Endothelial cell of umbilical vein (primary cell): ENCODE results near the gene CD320. TPM values are rescaled to one million over a fixed set of nuclear protein-coding genes. Genes with fewer than 3 reads are reported as not detected.

Experiments used
- BruUV-seq: library from RNA; stranded (reverse); fragments of 400-500 nt; replicated peaks from 2 replicates; lab custom pipeline; 2021; lab: Mats Ljungman, UMichigan
- CTCF ChIA-PET: fragments of 300-600, 350-600 bp; sonication (Branson Sonifier 250); formaldehyde crosslinking; loops from one replicate; lab custom pipeline; 2021; ENCODE audit warnings: antibody characterized with exemption, inconsistent platforms; lab: Charles Lee
- POLR2A ChIA-PET: fragments of 300-600, 350-600 bp; sonication (Branson Sonifier 250); formaldehyde crosslinking; loops from one replicate; lab custom pipeline; 2021; ENCODE audit warnings: antibody characterized with exemption, inconsistent platforms; lab: Charles Lee
- DNase-seq: peaks from one replicate; pipeline ENCODE4 v3.0.0-alpha.2; 2011; ENCODE audit warnings: low read depth, low spot score
- FAIRE-seq: peaks from 2 replicates; lab custom pipeline; 2011; peaks lifted over from hg19 to GRCh38; lab: Jason Lieb, UNC
- H2AFZ ChIP-seq: 2 replicates; pipeline ENCODE4 v1.6.0; 2012; ENCODE audit warnings: low read depth, low read length, control low read depth, inconsistent platforms
- H3K27ac ChIP-seq: 2 replicates; pipeline ENCODE4 v1.5.1; 2011; ENCODE audit warnings: low read depth, mild to moderate bottlenecking, control low read depth, low read length, moderate library complexity; ENCODE audit not compliant: insufficient read depth
- H3K27me3 ChIP-seq, 2 experiments: 2 replicates each; pipeline versions ENCODE4 v1.6.0 to v1.6.1; 2011; ENCODE audit warnings: low read length in 2 of 2, mixed read lengths in 1 of 2; ENCODE audit not compliant: control insufficient read depth in 2 of 2, insufficient read depth in 2 of 2
- H3K36me3 ChIP-seq, 2 experiments: 2 replicates in 1 of 2; 3 replicates in 1 of 2; pipeline ENCODE4 v1.5.1; 2011; ENCODE audit warnings: low read length in 2 of 2, mild to moderate bottlenecking in 1 of 2, moderate library complexity in 1 of 2; ENCODE audit not compliant: control insufficient read depth in 2 of 2, insufficient read depth in 2 of 2; ENCODE audit errors: extremely low read depth in 1 of 2
- H3K4me1 ChIP-seq: 3 replicates; pipeline ENCODE4 v1.5.1; 2011; ENCODE audit warnings: mild to moderate bottlenecking, low read length; ENCODE audit not compliant: control insufficient read depth, insufficient read depth; ENCODE audit errors: extremely low read depth
- H3K4me2 ChIP-seq: 2 replicates; pipeline ENCODE4 v1.6.1; 2011; ENCODE audit warnings: low read length, control low read depth, mixed read lengths; ENCODE audit not compliant: insufficient read depth
- H3K4me3 ChIP-seq, 3 experiments: fragments of 200-600 bp in 1 of 3; sonication (generic), shearing (Covaris generic) in 1 of 3; replicated peaks in 1 of 3; 2 replicates each; pipeline ENCODE4 v1.5.1; 2011 to 2016; ENCODE audit warnings: control low read depth in 3 of 3, low read length in 3 of 3, mild to moderate bottlenecking in 2 of 3, inconsistent platforms in 1 of 3, low read depth in 1 of 3, moderate library complexity in 1 of 3; ENCODE audit not compliant: insufficient read depth in 1 of 3
- H3K79me2 ChIP-seq: 2 replicates; pipeline ENCODE4 v1.6.0; 2012; ENCODE audit warnings: low read length, inconsistent platforms; ENCODE audit not compliant: control insufficient read depth, insufficient read depth
- H3K9ac ChIP-seq: replicated peaks from 2 replicates; pipeline ENCODE3; 2011; ENCODE audit warnings: low read length, control low read depth; ENCODE audit not compliant: insufficient read depth; ENCODE audit errors: extremely low read depth
- H3K9me1 ChIP-seq: replicated peaks from 3 replicates; pipeline ENCODE4 v1.6.0; 2011; ENCODE audit warnings: mild to moderate bottlenecking, low read length; ENCODE audit not compliant: control insufficient read depth, insufficient read depth; ENCODE audit errors: extremely low read depth
- H3K9me3 ChIP-seq: replicated peaks from 2 replicates; pipeline ENCODE4 v1.5.1; 2012; ENCODE audit warnings: low read length, inconsistent platforms; ENCODE audit not compliant: control insufficient read depth, insufficient read depth
- H4K20me1 ChIP-seq: replicated peaks from 2 replicates; pipeline ENCODE3; 2011; ENCODE audit warnings: mild to moderate bottlenecking, low read length; ENCODE audit not compliant: control insufficient read depth, insufficient read depth; ENCODE audit errors: extremely low read depth
- EZH2 ChIP-seq: IDR thresholded peaks from 2 replicates; pipeline ENCODE4 v1.6.1; 2012; ENCODE audit warnings: borderline replicate concordance, low read depth, mild to moderate bottlenecking, moderate library complexity, low read length, inconsistent platforms; ENCODE audit not compliant: severe bottlenecking
- FOS ChIP-seq: IDR thresholded peaks from 2 replicates; pipeline ENCODE4 v1.6.1; 2011; ENCODE audit warnings: mild to moderate bottlenecking, low read length, moderate library complexity, borderline replicate concordance; ENCODE audit not compliant: insufficient read depth
- GATA2 ChIP-seq: IDR thresholded peaks from 2 replicates; pipeline ENCODE4 v1.7.0; 2011; ENCODE audit warnings: low read depth, mild to moderate bottlenecking, moderate library complexity, mixed read lengths, low read length; ENCODE audit not compliant: insufficient read length, insufficient read depth
- JUN ChIP-seq: IDR thresholded peaks from 2 replicates; pipeline ENCODE4 v1.6.1; 2011; ENCODE audit warnings: borderline replicate concordance, low read depth; ENCODE audit not compliant: insufficient read length, insufficient read depth
- MYC ChIP-seq: IDR thresholded peaks from one replicate; pipeline ENCODE4 v1.6.1; 2011; ENCODE audit warnings: mild to moderate bottlenecking, low read depth, low read length
- POLR2A ChIP-seq: IDR thresholded peaks from 2 replicates; pipeline ENCODE4 v1.6.1; 2012; ENCODE audit warnings: low read depth, mild to moderate bottlenecking, control low read depth, low read length
- POLR2AphosphoS5 ChIP-seq: IDR thresholded peaks from 2 replicates; pipeline ENCODE4 v1.6.1; 2012; ENCODE audit warnings: low read depth, mild to moderate bottlenecking, control low read depth, low read length, moderate library complexity; ENCODE audit not compliant: insufficient read depth
- dilution Hi-C: fragments of 300-500 bp; cut with MboI; formaldehyde crosslinking; loops from one replicate; pipeline ENCODE4 v1.15.0; 2019; ENCODE audit warnings: low sequenced_read_pairs; ENCODE audit not compliant: extremely low pct_ligation_motif_present
- intact Hi-C: fragments of 100-400 bp; cut with micrococcal nuclease; formaldehyde crosslinking; loops from one replicate; pipeline ENCODE4 v1.10.0; 2022
- polyA plus RNA-seq, 4 experiments: library from polyadenylated mRNA; depleted of rRNA in 3 of 4; stranded (reverse) in 3 of 4; unstranded in 1 of 4; fragments of >200 nt; gene quantifications; 2 replicates each; pipeline versions ENCODE4 v1.2.1 to v1.2.3, GENCODE V29; 2011 to 2012; ENCODE audit warnings: missing spikeins in 1 of 4
- total RNA-seq: library from RNA; stranded (reverse); gene quantifications from 2 replicates; pipeline ENCODE4 v1.2.3, GENCODE V29; 2021
- TF ChIP-seq, protein P1 (sequence below), 2 donors: IDR thresholded peaks; 1 replicate in 1 of 2; 2 replicates in 1 of 2; pipeline ENCODE4 v1.5.1; 2011; ENCODE audit warnings: low read length in 2 of 2, mild to moderate bottlenecking in 2 of 2, moderate library complexity in 2 of 2, control low read depth in 1 of 2, inconsistent platforms in 1 of 2, low read depth in 1 of 2; ENCODE audit not compliant: insufficient read depth in 1 of 2; ENCODE audit errors: extremely low read depth in 1 of 2
- TF ChIP-seq, protein P2 (sequence below): IDR thresholded peaks from 2 replicates; pipeline ENCODE4 v1.6.1; 2011; ENCODE audit not compliant: insufficient read depth, insufficient read length

The CD320 gene
- total and polyA plus RNA-seq, 2 donors (not counting 3 experiments of a cell fraction or from before 2014, with no cell fraction given), result 84.9 to 190 TPM

DNA sequence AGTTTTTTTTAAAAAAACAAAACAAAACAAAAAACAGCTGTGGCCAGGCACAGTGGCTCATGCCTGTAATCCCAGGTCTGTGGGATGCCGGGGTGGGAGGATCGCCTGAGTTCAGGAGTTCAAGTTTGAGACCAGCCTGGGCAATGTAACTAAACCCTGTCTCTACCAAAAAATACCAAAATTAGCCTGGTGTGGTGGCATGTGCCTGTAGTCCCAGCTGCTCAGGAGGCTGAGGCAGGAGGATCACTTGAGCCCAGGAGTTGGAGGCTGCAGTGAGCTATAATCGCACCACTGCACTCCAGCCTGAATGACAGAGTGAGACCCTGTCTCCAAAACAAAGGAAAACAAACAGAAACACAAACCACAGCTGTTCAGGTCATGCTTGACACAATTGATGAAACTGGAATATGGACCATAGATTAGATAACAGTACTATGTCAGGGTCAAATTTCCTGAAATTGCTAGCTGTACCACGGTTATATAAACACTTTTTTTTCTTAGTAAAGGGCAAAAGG lies 48.9 kb upstream of the CD320 start:
- POLR2A ChIA-PET, result interaction anchor here (0.6 kb wide), 1 partner anchor 60 kb away, joined by 12 read pairs; no protein-coding TSS in a partner anchor
- intact Hi-C loops, result no loop called here

DNA sequence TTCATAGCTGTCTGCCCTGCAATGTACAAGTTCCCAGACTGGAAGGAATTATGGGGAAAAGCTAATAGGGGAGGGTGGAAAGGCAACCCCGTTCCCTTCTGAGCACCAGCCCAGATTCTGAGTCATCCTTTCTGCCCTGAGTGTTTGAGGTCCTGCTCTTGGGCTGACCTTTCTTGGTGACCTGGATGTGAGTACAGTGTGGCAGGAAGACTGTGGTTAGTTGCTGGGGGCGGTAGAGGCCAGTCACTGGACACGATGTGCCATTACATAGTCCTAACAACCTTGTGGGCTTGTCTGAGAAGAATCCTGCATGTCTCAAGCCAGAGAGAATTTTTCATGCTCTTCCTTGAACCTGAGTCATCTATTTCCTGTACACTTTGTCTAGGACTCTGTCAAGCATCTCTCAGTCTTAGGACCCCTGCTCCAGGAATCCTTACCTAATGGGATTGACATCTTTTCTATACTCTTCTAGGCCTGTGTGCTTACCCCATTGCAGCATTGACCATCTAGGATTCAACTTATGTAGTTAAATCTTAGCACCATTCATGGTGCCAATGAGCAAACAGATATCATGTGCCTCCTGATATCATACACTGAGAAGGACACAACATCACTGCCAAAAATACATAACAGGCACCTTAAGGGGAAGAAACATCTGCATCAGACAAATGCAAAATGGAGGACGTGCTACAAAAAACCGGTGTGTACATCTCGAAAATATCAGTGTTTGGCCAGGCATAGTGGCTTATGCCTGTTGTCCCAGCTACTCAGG lies 47.7 kb upstream of the CD320 start:
- Histone ChIP-seq H3K27me3 (no peaks in the 10 kb centered on the region), H2AFZ (no peak overlapping the region), H3K9me1 (no peaks in the 10 kb centered on the region), H3K27ac (peak overlapping the region; percentile 90), H3K4me1 (peaks cover 28% of the 10 kb centered on the region), H3K36me3 (no peaks in the 10 kb centered on the region), H3K4me2 (peak overlapping the region; percentile 37), H3K79me2 (no peaks in the 10 kb centered on the region), H4K20me1 (no peaks in the 10 kb centered on the region), H3K9ac (peak overlapping the region; percentile 68), H3K9me3 (no peaks in the 10 kb centered on the region), H3K4me3 (no peak overlapping the region)
- FAIRE-seq, result peak; percentile 100
- peak; percentile 97 for DNase-seq
- TF ChIP-seq POLR2A (peak; percentile 62), JUN (peak; percentile 93), EZH2 (no peak), FOS (peak; percentile 100), POLR2AphosphoS5 (peak; percentile 99), MYC (peak; percentile 82), GATA2 (peak; percentile 63)
- TF ChIP-seq, protein P1, sequence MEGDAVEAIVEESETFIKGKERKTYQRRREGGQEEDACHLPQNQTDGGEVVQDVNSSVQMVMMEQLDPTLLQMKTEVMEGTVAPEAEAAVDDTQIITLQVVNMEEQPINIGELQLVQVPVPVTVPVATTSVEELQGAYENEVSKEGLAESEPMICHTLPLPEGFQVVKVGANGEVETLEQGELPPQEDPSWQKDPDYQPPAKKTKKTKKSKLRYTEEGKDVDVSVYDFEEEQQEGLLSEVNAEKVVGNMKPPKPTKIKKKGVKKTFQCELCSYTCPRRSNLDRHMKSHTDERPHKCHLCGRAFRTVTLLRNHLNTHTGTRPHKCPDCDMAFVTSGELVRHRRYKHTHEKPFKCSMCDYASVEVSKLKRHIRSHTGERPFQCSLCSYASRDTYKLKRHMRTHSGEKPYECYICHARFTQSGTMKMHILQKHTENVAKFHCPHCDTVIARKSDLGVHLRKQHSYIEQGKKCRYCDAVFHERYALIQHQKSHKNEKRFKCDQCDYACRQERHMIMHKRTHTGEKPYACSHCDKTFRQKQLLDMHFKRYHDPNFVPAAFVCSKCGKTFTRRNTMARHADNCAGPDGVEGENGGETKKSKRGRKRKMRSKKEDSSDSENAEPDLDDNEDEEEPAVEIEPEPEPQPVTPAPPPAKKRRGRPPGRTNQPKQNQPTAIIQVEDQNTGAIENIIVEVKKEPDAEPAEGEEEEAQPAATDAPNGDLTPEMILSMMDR (IDR thresholded peaks at IDR 0.05; ENCODE audit: extremely low read depth in 1 of 2, insufficient read depth in 1 of 2, low read depth in 1 of 2, low read length in 2 of 2), result no peak
- TF ChIP-seq, protein P2, sequence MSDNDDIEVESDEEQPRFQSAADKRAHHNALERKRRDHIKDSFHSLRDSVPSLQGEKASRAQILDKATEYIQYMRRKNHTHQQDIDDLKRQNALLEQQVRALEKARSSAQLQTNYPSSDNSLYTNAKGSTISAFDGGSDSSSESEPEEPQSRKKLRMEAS, result no peak
- dilution Hi-C loops, result no loop called here
- POLR2A ChIA-PET, result interaction anchor here (0.5 to 1.8 kb wide), 7 partner anchors 8 to 68 kb away, joined by 3 to 8 read pairs (median 4); partner anchors contain the start of genes ANGPTL4, MARCHF2 and RAB11B
- BruUV-seq, result TSS peak; percentile 62
- intact Hi-C loops, result loop anchor here (1.0 to 2.0 kb wide), 3 partner anchors 11 to 89 kb away; partner anchors contain the start of genes HNRNPM and RAB11B
- CTCF ChIA-PET, result interaction anchor here (0.6 to 4.9 kb wide), 17 partner anchors 8 to 224 kb away, joined by 3 to 79 read pairs (median 21); partner anchors contain the start of genes ANGPTL4, HNRNPM, MARCHF2 and RAB11B

More for the DNA sequence above, 48.9 kb upstream of the CD320 start:
- dilution Hi-C loops, result no loop called here
- peak overlapping the region; percentile 14 for H3K4me2 ChIP-seq
- no peak overlapping the region for H3K9ac ChIP-seq
- no peaks in the 10 kb centered on the region for H3K27me3 ChIP-seq
- FAIRE-seq, result no peak
- CTCF ChIA-PET, result interaction anchor here (0.6 to 1.5 kb wide), 2 partner anchors 12 to 37 kb away, joined by 3 to 4 read pairs; no protein-coding TSS in a partner anchor
- TF ChIP-seq MYC (no peak), GATA2 (peak; percentile 41)
- H3K4me3 ChIP-seq, result no peak overlapping the region
- no peak overlapping the region for H2AFZ ChIP-seq
- no peaks in the 10 kb centered on the region for H3K79me2 ChIP-seq
- H3K9me1 ChIP-seq, result no peaks in the 10 kb centered on the region
- peaks cover 33% of the 10 kb centered on the region for H3K4me1 ChIP-seq
- peak overlapping the region; percentile 72 for H3K27ac ChIP-seq
- no peaks in the 10 kb centered on the region for H4K20me1 ChIP-seq
- no TSS peak for BruUV-seq
- no peaks in the 10 kb centered on the region for H3K9me3 ChIP-seq
- no peaks in the 10 kb centered on the region for H3K36me3 ChIP-seq
- no peak for DNase-seq
